GM12878 (cell line): ENCODE measurements around the gene ABCB8.

ENCODE experiments used
- ATF2 ChIP-seq: IDR thresholded peaks from 2 replicates; pipeline ENCODE4 v1.6.1; 2012; ENCODE audit warnings: low read length, inconsistent platforms
- BCL11A ChIP-seq: IDR thresholded peaks from 2 replicates; pipeline ENCODE4 v1.6.1; 2011; ENCODE audit warnings: low read depth, low read length
- CEBPB ChIP-seq, 2 experiments: fragments of 150-350 bp in 1 of 2; IDR thresholded peaks; 2 replicates each; pipeline ENCODE4 v1.6.1; 2012 to 2014; ENCODE audit warnings: low read depth in 2 of 2, low read length in 2 of 2, borderline replicate concordance in 1 of 2, inconsistent platforms in 1 of 2
- CTCF ChIP-seq, 3 experiments: IDR thresholded peaks in 2 of 3; conservative IDR thresholded peaks in 1 of 3; 2 replicates each; pipeline ENCODE4 v1.5.1; 2011; ENCODE audit warnings: low read depth in 3 of 3, low read length in 3 of 3, mild to moderate bottlenecking in 3 of 3, control low read depth in 2 of 3, moderate library complexity in 2 of 3, inconsistent platforms in 1 of 3, mixed read lengths in 1 of 3; ENCODE audit not compliant: control insufficient read depth in 2 of 3, insufficient read depth in 1 of 3; ENCODE audit errors: extremely low read depth in 1 of 3
- ELK1 ChIP-seq: IDR thresholded peaks from 2 replicates; pipeline ENCODE4 v1.6.1; 2012; ENCODE audit warnings: low read depth, low read length, improper control_type of control experiment
- ETV6 ChIP-seq, 2 experiments: fragments of 450-650 bp in 1 of 2; IDR thresholded peaks in 1 of 2; conservative IDR thresholded peaks in 1 of 2; 2 replicates each; pipeline ENCODE4 v1.6.1; 2014; ENCODE audit warnings: antibody characterized with exemption in 1 of 2, borderline replicate concordance in 1 of 2, low read depth in 1 of 2, mild to moderate bottlenecking in 1 of 2, moderate library complexity in 1 of 2
- IKZF1 ChIP-seq: fragments of 450-650 bp; conservative IDR thresholded peaks from 2 replicates; pipeline ENCODE4 v1.6.1; 2017; ENCODE audit warnings: antibody characterized with exemption, mild to moderate bottlenecking
- JUND ChIP-seq: IDR thresholded peaks from 2 replicates; pipeline ENCODE4 v1.6.1; 2012; ENCODE audit warnings: low read depth, mild to moderate bottlenecking, low read length, improper control_type of control experiment, moderate library complexity
- KDM1A ChIP-seq: fragments of 200-600 bp; sonication (generic); IDR thresholded peaks from 2 replicates; pipeline ENCODE4 v1.6.1; 2016; ENCODE audit warnings: borderline replicate concordance
- POLR2A ChIP-seq: IDR thresholded peaks from 2 replicates; pipeline ENCODE4 v1.6.1; 2011; ENCODE audit warnings: low read depth, mild to moderate bottlenecking, low read length
- RCOR1 ChIP-seq: conservative IDR thresholded peaks from 2 replicates; pipeline ENCODE4 v1.6.1; 2012; ENCODE audit warnings: low read depth, low read length, improper control_type of control experiment
- SMARCA5 ChIP-seq: fragments of 450-650 bp; IDR thresholded peaks from 2 replicates; pipeline ENCODE4 v1.6.1; 2017; ENCODE audit warnings: mild to moderate bottlenecking
- TAF1 ChIP-seq: IDR thresholded peaks from 2 replicates; pipeline ENCODE4 v1.6.1; 2011; ENCODE audit warnings: mild to moderate bottlenecking, low read depth, low read length, borderline replicate concordance

- no peak for TF ChIP-seq JUND
- TF ChIP-seq CEBPB (IDR thresholded peaks at IDR 0.05; ENCODE audit: borderline replicate concordance in 1 of 2, low read depth in 2 of 2, low read length in 2 of 2) = no peak
- no peak for TF ChIP-seq CTCF (IDR thresholded peaks at IDR 0.05 in 2 of 3, conservative IDR thresholded peaks at IDR 0.05 in 1 of 3; ENCODE audit: control insufficient read depth in 2 of 3, extremely low read depth in 1 of 3, insufficient read depth in 1 of 3, low read depth in 3 of 3, low read length in 3 of 3)
- TF ChIP-seq RCOR1 = no peak
- no peak for TF ChIP-seq ETV6 (conservative IDR thresholded peaks at IDR 0.05 in 1 of 2, IDR thresholded peaks at IDR 0.05 in 1 of 2; ENCODE audit: borderline replicate concordance in 1 of 2, low read depth in 1 of 2)
- TF ChIP-seq ELK1 = no peak
- TF ChIP-seq IKZF1 = no peak
- no peak for TF ChIP-seq KDM1A
- TF ChIP-seq TAF1 = no peak
- TF ChIP-seq BCL11A = no peak
- no peak for TF ChIP-seq ATF2
- TF ChIP-seq SMARCA5 = no peak
- TF ChIP-seq POLR2A = no peak
Observed at GRCh38 chr7:151015967-151016366, 12.3 kb upstream of the ABCB8 start.
